GM21737 (cell line): ENCODE measurements around the gene DACH2.

ENCODE experiments used
- ATAC-seq: cut with Tn5 transposase; IDR thresholded peaks from one replicate; pipeline ENCODE4 v1.9.1; 2021; ENCODE audit warnings: mild to moderate bottlenecking, moderate library complexity; ENCODE audit not compliant: unreplicated experiment

The DACH2 gene

GRCh38 chrX:86295293-86295692 is 147.0 kb downstream of the DACH2 start:
- ATAC-seq, result no peak

DNA sequence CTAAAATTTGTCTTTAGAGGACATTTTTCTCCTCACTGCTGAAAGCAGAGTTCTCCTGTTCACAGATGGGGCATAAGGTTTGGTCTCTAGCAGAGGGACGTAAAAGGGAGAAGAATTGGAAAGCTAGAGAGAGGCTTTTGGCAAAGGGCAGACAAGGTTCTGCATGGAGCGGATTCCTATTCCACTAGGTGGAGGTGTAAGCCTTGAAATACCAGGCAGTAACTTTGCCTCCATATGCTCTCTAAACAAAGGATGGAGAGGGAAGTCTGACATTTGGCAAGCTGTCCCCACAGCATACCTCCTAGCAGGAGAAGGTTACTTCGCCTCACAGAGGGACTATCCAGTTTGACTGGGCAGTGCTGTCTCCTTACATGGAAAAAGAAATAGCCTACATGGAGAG is 174.7 kb downstream of the DACH2 start:
- ATAC-seq, result no peak

DNA sequence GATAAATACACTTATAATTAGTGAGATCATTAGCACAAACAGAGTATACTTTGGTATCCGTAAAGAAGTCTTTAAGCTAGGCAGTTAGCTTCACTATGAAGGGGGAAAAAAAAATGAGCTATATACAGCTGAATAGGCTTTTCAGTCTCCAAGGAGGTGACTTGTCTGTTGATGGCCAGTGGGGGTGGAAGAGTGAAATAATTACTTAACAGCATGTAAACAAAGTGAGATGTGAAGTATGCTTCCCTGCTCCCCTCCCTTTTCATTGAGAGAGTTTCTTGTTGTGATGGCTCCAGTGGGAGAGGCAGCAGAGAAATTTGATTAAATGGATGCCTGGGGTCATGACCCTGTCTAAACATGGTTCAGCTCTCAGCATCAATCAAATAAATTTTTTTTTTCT is 180.9 kb downstream of the DACH2 start:
- no peak for ATAC-seq

DNA sequence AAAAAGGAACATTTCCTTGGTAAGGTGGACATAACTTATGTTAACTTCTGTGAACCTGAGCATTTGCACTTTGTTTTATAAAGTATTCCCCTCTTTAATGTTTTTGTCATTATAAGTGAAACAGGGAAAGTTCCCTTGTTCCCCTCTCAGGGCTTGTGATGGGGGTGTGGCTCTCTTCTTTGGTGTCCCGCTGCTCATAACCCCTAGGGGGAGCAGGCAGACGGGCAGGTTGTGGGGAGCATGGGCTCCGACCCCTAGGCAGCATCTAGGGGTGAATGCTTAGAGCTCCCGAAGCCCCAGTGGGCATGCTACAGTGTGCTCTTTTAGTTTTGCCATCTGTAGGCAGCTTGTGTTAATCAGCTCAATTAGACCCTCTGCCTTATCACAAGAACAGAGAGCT is 200.4 kb downstream of the DACH2 start:
- ATAC-seq, result no peak

DNA sequence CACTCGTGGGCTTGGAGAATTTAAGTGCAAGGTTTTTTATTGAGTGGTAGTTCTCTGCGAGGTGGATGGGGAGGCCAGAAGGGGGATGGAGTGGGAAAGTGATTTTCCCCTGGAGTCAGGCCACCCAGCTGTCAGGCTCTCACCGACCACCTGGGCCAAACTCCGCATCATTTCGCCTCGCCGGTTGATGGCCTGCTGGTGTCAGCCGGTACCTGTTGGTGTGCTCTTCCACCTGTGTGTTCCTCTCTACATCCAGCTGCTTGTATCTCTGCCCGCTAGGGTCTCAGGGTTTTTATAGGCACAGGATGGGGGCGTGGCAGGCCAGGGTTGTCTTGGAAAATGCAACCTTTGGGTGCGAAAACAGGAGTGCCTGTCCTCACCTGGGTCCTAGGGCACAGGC is 200.9 kb downstream of the DACH2 start:
- ATAC-seq, result no peak

DNA sequence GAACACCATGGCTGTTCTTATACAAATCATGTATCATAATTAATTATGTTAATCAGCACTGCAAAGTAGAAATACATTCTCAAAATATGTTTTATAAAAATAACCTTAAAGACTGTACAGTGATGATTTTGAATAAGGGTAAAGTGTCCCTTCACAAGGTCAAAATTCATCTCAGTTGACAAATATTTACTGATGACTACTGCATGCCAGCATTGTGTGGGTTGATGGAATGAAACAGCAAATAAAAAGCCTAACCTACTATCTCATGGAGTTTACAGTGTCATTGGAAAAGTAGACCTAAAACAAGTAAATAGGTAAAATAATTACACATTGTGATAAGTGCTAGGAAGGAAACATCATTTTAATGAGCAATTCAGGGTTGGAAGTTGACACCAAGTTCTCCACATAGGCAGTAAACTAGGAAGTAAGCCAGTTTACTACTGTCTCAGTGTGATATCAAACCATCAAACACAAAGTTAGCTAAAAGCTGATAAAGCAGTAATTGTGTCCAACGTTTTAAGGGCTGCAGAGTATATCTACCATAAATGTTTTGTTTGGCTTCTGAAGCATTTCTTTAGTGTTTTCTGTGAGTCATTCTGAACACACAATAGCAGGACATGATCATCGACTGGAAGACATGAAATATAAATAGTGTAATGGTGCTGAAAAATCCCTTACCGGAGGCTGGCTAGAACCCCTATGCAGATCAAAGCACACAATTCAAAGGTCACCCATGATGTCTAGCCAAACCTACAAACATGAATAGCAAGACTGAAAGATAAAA is 221.8 kb downstream of the DACH2 start:
- ATAC-seq, result no peak

DNA sequence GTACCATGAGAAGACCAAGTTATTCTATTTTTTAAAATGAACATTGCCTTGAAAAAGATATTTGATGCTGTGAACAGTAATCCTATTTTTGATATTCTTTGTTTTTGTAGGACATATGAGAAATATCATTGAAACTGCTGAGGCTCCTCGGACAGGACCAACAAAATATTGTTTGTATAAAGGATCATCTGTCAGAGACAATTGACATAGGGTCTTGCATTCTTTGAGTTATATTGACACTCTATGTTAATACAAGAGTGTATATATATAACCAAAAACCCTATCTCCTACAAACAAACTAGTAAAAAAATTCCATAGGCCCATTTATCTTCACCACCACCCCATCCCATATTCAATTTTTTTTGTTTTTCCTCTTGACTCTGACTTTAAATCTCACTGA is 222.7 kb downstream of the DACH2 start:
- ATAC-seq, result no peak

DNA sequence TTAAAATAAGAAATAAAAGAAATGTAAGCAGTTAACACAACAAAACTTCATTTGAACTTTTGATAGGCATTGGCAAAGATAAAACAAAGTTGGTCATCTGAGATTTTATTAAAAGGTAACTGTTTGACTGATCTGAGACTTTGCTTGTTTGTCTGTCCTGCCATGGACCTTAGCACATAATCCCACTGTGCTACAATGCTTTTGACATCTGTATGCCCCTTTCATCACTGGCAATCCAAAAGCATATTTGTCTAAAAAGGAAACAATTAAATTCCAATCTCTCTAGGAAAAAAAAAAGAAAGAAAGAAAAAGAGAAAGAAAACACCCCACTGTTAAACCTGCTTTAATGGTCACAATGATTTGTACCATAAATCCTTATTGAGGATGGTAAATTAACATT is 231.0 kb downstream of the DACH2 start:
- ATAC-seq, result no peak

GRCh38 chrX:86383681-86384540 is 235.7 kb downstream of the DACH2 start:
- no peak for ATAC-seq

GRCh38 chrX:86407371-86407770 is 259.1 kb downstream of the DACH2 start:
- ATAC-seq, result no peak

- ATAC-seq, result no peak
These were observed 273.5 kb downstream of the DACH2 start for GRCh38 chrX:86421771-86422170.

DNA sequence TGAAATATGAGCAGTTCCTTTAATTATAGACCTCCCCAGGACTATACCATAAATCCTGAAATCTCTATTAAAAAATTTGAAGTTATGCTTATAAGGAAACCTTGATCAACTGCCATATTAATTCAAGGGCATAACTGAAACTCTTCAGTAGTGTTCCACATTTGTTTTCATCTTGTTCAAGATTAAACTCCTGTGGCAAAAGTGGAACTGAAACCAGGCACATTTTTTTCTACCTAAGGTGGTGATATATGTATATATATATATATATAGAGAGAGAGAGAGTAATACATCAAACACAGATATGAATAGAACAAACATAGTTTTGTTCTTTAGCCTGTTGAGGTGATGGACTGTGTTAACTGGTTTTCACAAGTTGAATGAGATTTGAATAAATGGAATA is 287.9 kb downstream of the DACH2 start:
- ATAC-seq, result no peak

- ATAC-seq, result no peak
These were observed 307.2 kb downstream of the DACH2 start for GRCh38 chrX:86455495-86455894.

- ATAC-seq, result no peak
These were observed 312.5 kb downstream of the DACH2 start for GRCh38 chrX:86460760-86461159.

DNA sequence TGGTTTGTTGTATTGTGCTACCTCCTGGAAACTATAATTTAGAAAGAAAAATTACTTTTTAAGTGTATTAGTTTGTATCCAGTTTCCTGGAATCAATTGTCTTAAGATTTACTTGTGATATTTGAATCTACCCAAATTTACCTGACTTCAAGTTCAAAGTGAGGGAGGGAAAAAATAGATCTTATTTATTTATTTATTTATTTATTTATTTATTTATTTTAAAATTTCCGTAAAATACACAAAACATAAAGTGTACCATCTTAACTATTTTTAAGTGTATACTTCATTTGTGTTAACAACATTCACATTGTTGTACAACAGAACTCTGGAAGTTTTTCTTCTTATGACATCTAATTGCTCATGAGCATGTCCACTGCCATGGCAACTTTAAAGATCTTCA is 356.0 kb downstream of the DACH2 start:
- ATAC-seq, result no peak

DNA sequence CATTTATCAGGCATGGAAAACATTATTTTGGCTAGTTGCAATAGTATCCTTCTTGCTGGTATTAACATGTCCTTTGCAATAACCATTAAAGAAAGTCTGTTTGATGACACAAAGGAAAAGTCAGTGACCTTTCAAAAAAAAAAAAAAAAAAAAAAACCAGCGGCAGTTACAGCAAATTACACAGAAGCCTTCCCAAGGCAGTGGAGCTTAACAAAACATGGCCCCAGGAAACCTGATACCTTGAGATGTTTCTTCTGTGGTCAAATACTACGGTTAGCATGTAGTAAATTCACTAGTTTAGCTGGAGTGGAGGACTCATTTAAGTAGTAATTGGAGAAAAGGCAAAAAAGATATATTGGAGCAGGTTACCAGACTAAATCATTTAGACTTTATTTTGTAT is 359.1 kb downstream of the DACH2 start:
- ATAC-seq, result no peak

DNA sequence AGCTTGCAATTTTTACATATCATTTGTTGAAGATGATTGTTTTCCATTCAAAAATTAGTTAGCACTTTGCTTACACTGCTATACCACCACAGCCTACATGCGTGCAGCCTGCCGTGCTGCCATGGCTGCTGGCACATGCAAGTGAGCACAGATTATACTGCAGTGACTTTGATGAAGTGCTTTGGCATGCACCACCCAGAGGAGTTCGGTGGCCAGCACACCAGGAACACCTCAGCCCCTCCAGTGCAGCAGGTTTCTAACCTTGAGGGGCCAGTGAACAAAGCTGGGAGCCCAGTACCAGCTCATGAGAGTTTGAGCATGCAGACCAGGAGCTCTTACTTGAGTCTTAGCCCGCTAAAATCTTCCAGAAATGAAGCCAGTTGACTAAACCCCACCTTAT is 431.5 kb downstream of the DACH2 start:
- ATAC-seq, result no peak

DNA sequence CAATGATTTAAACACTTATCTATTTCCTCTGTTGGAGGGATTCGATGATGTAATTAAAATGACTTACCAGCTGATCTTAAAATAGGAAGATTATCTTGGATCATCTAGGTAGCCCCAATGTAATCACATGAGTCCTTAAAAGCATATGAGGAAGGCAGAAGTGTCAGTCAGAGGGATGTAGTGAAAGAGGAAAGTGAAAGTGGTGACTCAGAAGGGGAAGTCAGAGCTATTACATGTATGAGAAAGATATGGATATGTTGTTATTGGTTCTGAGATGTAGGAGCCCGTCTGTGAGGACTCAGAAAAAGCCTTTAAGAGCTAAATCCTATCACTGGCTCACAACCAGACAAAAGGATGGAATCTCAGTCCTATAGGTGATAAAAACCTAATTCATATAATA is 456.4 kb downstream of the DACH2 start:
- no peak for ATAC-seq

GRCh38 chrX:86696951-86697350 is 548.7 kb downstream of the DACH2 start:
- ATAC-seq, result no peak

- no peak for ATAC-seq
These were observed 563.4 kb downstream of the DACH2 start for GRCh38 chrX:86711531-86712180.

GRCh38 chrX:86714441-86714840 is 566.2 kb downstream of the DACH2 start:
- ATAC-seq, result no peak

- no peak for ATAC-seq
These were observed 576.0 kb downstream of the DACH2 start for GRCh38 chrX:86724277-86724676.
